Measurements from ENCODE around the gene FAM210B.

The FAM210B gene

GRCh38 chr20:56412949-56413348 lies 54.2 kb downstream of the FAM210B start:
- Histone ChIP-seq H3K27ac (ENCODE audit: low read length) (no peak overlapping the region), H3K4me1 (ENCODE audit: low read length) (no peaks in the 10 kb centered on the region), H3K4me3 (ENCODE audit: low read length) (no peak overlapping the region), H3K4me2 (ENCODE audit: low read depth, low read length) (no peak overlapping the region), H4K20me1 (ENCODE audit: insufficient read depth, low read length) (no peaks in the 10 kb centered on the region), H3K79me2 (ENCODE audit: low read length) (no peaks in the 10 kb centered on the region), H3F3A (ENCODE audit: insufficient read depth, low read length) (no peaks in the 10 kb centered on the region), H3K27me3 (replicated peaks; ENCODE audit: insufficient read depth, low read length) (no peaks in the 10 kb centered on the region), H2AFZ (ENCODE audit: low read length) (no peak overlapping the region), H3K9ac (ENCODE audit: low read length) (no peak overlapping the region), H3K36me3 (replicated peaks; ENCODE audit: insufficient read depth, low read length) (no peaks in the 10 kb centered on the region), H3K9me3 (replicated peaks; ENCODE audit: insufficient read depth, low read length) (no peaks in the 10 kb centered on the region), H3K9me2 (replicated peaks; ENCODE audit: insufficient read depth, low read length) (no peaks in the 10 kb centered on the region)
- TF ChIP-seq EZH2phosphoT487 (IDR thresholded peaks at IDR 0.05; ENCODE audit: low read length) (no peak), CTCF (IDR thresholded peaks at IDR 0.05; ENCODE audit: low read length) (no peak), EZH2 (optimal IDR thresholded peaks at IDR 0.05; ENCODE audit: low read depth, low read length) (no peak)
- DNase-seq: no peak

- no peak for DNase-seq
- H3K4me1 ChIP-seq (ENCODE audit: low read length): no peaks in the 10 kb centered on the region
- H2AFZ ChIP-seq (ENCODE audit: low read length): no peak overlapping the region
- no peak overlapping the region for H3K4me2 ChIP-seq (ENCODE audit: low read depth, low read length)
- no peak overlapping the region for H3K27ac ChIP-seq (ENCODE audit: low read length)
- no peaks in the 10 kb centered on the region for H3K79me2 ChIP-seq (ENCODE audit: low read length)
- H3K36me3 ChIP-seq (replicated peaks; ENCODE audit: insufficient read depth, low read length): no peaks in the 10 kb centered on the region
- no peaks in the 10 kb centered on the region for H3K27me3 ChIP-seq (replicated peaks; ENCODE audit: insufficient read depth, low read length)
- H3K9me2 ChIP-seq (replicated peaks; ENCODE audit: insufficient read depth, low read length): no peaks in the 10 kb centered on the region
- no peaks in the 10 kb centered on the region for H3K9me3 ChIP-seq (replicated peaks; ENCODE audit: insufficient read depth, low read length)
- no peaks in the 10 kb centered on the region for H3F3A ChIP-seq (ENCODE audit: insufficient read depth, low read length)
- no peaks in the 10 kb centered on the region for H4K20me1 ChIP-seq (ENCODE audit: insufficient read depth, low read length)
- TF ChIP-seq EZH2 (optimal IDR thresholded peaks at IDR 0.05; ENCODE audit: low read depth, low read length) (no peak), CTCF (IDR thresholded peaks at IDR 0.05; ENCODE audit: low read length) (no peak), EZH2phosphoT487 (IDR thresholded peaks at IDR 0.05; ENCODE audit: low read length) (no peak)
- no peak overlapping the region for H3K4me3 ChIP-seq (ENCODE audit: low read length)
- no peak overlapping the region for H3K9ac ChIP-seq (ENCODE audit: low read length)
Observed at GRCh38 chr20:56414842-56415765, 56.3 kb downstream of the FAM210B start.

DNA sequence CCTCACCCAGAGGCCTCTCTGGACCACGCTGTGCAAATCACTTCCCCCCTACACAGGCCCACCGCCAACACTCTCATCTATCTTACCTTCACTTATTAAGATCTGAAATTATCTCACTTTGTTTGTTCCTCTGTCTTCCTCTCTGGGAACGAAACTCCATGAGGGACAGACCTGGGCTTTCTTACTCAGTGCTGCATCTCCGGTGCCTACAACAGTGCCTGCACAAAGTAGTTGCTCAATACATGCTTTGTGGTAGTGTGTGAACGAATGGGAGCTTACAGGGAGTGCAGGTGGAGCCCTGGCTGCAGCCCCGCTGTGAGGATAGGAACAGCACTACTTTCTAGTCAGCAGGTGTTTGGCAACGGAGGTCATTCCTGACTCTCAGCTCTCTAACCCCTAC lies 58.6 kb downstream of the FAM210B start:
- H3K36me3 ChIP-seq (replicated peaks; ENCODE audit: insufficient read depth, low read length): no peaks in the 10 kb centered on the region
- H3K27me3 ChIP-seq (replicated peaks; ENCODE audit: insufficient read depth, low read length): no peaks in the 10 kb centered on the region
- no peaks in the 10 kb centered on the region for H4K20me1 ChIP-seq (ENCODE audit: insufficient read depth, low read length)
- no peak overlapping the region for H3K4me2 ChIP-seq (ENCODE audit: low read depth, low read length)
- H2AFZ ChIP-seq (ENCODE audit: low read length): no peak overlapping the region
- H3K9ac ChIP-seq (ENCODE audit: low read length): no peak overlapping the region
- H3K9me3 ChIP-seq (replicated peaks; ENCODE audit: insufficient read depth, low read length): no peaks in the 10 kb centered on the region
- no peaks in the 10 kb centered on the region for H3F3A ChIP-seq (ENCODE audit: insufficient read depth, low read length)
- DNase-seq: no peak
- H3K9me2 ChIP-seq (replicated peaks; ENCODE audit: insufficient read depth, low read length): no peaks in the 10 kb centered on the region
- TF ChIP-seq EZH2phosphoT487 (IDR thresholded peaks at IDR 0.05; ENCODE audit: low read length) (no peak), CTCF (IDR thresholded peaks at IDR 0.05; ENCODE audit: low read length) (no peak), EZH2 (optimal IDR thresholded peaks at IDR 0.05; ENCODE audit: low read depth, low read length) (no peak)
- H3K27ac ChIP-seq (ENCODE audit: low read length): no peak overlapping the region
- no peaks in the 10 kb centered on the region for H3K79me2 ChIP-seq (ENCODE audit: low read length)
- no peak overlapping the region for H3K4me3 ChIP-seq (ENCODE audit: low read length)
- no peaks in the 10 kb centered on the region for H3K4me1 ChIP-seq (ENCODE audit: low read length)
